ENCODE results near the gene FIGNL1. TPM values are rescaled to one million over a fixed set of nuclear protein-coding genes. Genes with fewer than 3 reads are reported as not detected.

Gene FIGNL1
- total RNA-seq, 1 experiment from 2014 or later = 14.5 TPM

DNA sequence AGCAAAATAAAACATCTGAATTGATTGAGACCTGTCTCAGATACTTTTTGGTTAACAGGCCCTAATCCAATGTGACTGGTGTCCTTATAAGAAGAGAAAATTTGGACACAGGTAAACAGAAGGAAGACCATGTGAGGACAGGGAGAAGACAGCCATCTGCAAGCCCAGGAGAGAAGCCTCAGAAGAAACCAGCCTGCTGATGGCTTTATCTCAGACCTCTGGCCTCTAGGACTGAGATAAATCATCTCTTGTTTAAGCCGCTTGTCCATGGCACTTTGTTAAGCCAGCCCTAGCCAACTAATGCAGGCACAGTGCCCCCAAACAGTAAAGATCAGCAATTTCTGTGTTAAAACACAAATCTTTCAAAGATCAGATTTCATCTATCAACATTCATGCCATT is 41.8 kb upstream of the FIGNL1 start:
- H3K27ac Mint-ChIP-seq (ENCODE audit: low read depth, unreplicated experiment) = no peak overlapping the region
- TF ChIP-seq, protein P1, sequence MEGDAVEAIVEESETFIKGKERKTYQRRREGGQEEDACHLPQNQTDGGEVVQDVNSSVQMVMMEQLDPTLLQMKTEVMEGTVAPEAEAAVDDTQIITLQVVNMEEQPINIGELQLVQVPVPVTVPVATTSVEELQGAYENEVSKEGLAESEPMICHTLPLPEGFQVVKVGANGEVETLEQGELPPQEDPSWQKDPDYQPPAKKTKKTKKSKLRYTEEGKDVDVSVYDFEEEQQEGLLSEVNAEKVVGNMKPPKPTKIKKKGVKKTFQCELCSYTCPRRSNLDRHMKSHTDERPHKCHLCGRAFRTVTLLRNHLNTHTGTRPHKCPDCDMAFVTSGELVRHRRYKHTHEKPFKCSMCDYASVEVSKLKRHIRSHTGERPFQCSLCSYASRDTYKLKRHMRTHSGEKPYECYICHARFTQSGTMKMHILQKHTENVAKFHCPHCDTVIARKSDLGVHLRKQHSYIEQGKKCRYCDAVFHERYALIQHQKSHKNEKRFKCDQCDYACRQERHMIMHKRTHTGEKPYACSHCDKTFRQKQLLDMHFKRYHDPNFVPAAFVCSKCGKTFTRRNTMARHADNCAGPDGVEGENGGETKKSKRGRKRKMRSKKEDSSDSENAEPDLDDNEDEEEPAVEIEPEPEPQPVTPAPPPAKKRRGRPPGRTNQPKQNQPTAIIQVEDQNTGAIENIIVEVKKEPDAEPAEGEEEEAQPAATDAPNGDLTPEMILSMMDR (IDR thresholded peaks at IDR 0.05; ENCODE audit: unreplicated experiment) = no peak
- CTCF ChIA-PET = interaction anchor here (0.6 to 1.1 kb wide), 2 partner anchors 53 to 178 kb away, joined by 3 read pairs; no protein-coding TSS in a partner anchor

DNA sequence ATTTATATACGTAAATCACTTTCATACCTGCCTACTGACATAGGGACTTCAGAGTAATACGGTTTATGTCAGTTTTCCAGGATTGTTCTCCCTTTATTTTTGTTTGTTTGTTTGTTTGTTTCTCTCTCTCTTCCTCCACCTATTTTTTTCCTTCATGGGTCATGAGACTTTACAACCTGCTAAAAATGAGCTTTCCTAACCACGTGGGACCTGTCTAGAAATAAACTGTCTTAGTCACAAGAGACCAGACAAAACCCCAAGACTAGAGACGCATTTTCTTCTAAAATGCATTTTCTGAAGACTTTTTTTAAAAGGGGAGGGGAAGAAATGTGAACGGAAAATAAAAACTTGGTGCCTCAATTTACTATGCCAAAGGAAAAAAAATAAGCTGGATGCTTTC is 41.1 kb upstream of the FIGNL1 start:
- no peaks in the 10 kb centered on the region for H3K27me3 Mint-ChIP-seq (ENCODE audit: insufficient read depth, unreplicated experiment)
- H3K4me1 Mint-ChIP-seq (ENCODE audit: insufficient read depth, unreplicated experiment) = no peaks in the 10 kb centered on the region
- no peak overlapping the region for H3K4me3 Mint-ChIP-seq (ENCODE audit: unreplicated experiment)
- no peak overlapping the region for H3K27ac Mint-ChIP-seq (ENCODE audit: low read depth, unreplicated experiment)
- BruUV-seq (replicated peaks) = no TSS peak
- intact Hi-C loops (cut with micrococcal nuclease) = no loop called here
- ChIA-PET POLR2A (interaction anchor here (0.7 kb wide), 1 partner anchor 11 kb away, joined by 3 read pairs; no protein-coding TSS in a partner anchor), CTCF (interaction anchor here (0.6 to 1.2 kb wide), 8 partner anchors 24 to 179 kb away, joined by 3 to 4 read pairs (median 3); no protein-coding TSS in a partner anchor)
- H3K9me3 Mint-ChIP-seq (ENCODE audit: unreplicated experiment) = no peaks in the 10 kb centered on the region
- TF ChIP-seq, protein P1 (IDR thresholded peaks at IDR 0.05; ENCODE audit: unreplicated experiment) = no peak
- peaks cover 5% of the 10 kb centered on the region for H3K36me3 Mint-ChIP-seq (ENCODE audit: insufficient read depth, unreplicated experiment)
- DNase-seq (ENCODE audit: unreplicated experiment) = no peak

More for the DNA sequence above, 41.8 kb upstream of the FIGNL1 start:
- BruUV-seq (replicated peaks) = no TSS peak
- peaks cover 3% of the 10 kb centered on the region for H3K4me1 Mint-ChIP-seq (ENCODE audit: insufficient read depth, unreplicated experiment)
- intact Hi-C loops (cut with micrococcal nuclease) = no loop called here
- peaks cover 5% of the 10 kb centered on the region for H3K36me3 Mint-ChIP-seq (ENCODE audit: insufficient read depth, unreplicated experiment)
- no peak for DNase-seq (ENCODE audit: unreplicated experiment)
- H3K27me3 Mint-ChIP-seq (ENCODE audit: insufficient read depth, unreplicated experiment) = no peaks in the 10 kb centered on the region
- POLR2A ChIA-PET = interaction anchor here (0.7 kb wide), 1 partner anchor 10 kb away, joined by 3 read pairs; no protein-coding TSS in a partner anchor
- H3K9me3 Mint-ChIP-seq (ENCODE audit: unreplicated experiment) = no peaks in the 10 kb centered on the region
- no peak overlapping the region for H3K4me3 Mint-ChIP-seq (ENCODE audit: unreplicated experiment)

DNA sequence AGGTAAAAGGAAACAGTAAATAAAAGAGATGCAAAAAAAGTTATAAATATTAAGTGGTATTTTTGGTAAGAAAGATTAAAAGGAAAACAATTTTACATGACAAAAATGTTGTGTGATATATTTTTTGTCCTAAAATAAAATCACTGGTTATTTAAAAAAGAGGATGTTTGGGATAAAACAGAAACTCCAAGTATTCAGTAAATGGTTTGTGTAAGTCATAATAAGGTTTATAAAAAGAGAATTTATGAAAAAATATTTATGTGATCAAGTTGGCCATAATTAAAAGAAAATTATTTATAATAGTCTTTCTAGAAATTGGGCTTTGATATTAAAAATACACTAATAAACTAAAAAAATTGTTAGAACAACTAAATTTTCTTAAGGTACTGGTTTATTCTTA is 38.2 kb upstream of the FIGNL1 start:
- TF ChIP-seq, protein P1 (IDR thresholded peaks at IDR 0.05; ENCODE audit: unreplicated experiment) = no peak
- no peak for DNase-seq (ENCODE audit: unreplicated experiment)
- H3K36me3 Mint-ChIP-seq (ENCODE audit: insufficient read depth, unreplicated experiment) = peaks cover 5% of the 10 kb centered on the region
- H3K27me3 Mint-ChIP-seq (ENCODE audit: insufficient read depth, unreplicated experiment) = no peaks in the 10 kb centered on the region
- H3K4me3 Mint-ChIP-seq (ENCODE audit: unreplicated experiment) = no peak overlapping the region
- no peaks in the 10 kb centered on the region for H3K4me1 Mint-ChIP-seq (ENCODE audit: insufficient read depth, unreplicated experiment)
- intact Hi-C loops (cut with micrococcal nuclease) = no loop called here
- H3K9me3 Mint-ChIP-seq (ENCODE audit: unreplicated experiment) = no peaks in the 10 kb centered on the region
- ChIA-PET POLR2A (interaction anchor here (0.6 to 1.1 kb wide), 2 partner anchors 10 to 46 kb away, joined by 3 read pairs; no protein-coding TSS in a partner anchor), CTCF (interaction anchor here (0.7 to 1.5 kb wide), 3 partner anchors 9 to 43 kb away, joined by 3 to 9 read pairs (median 3); no protein-coding TSS in a partner anchor)
- BruUV-seq (replicated peaks) = no TSS peak
- H3K27ac Mint-ChIP-seq (ENCODE audit: low read depth, unreplicated experiment) = no peak overlapping the region

DNA sequence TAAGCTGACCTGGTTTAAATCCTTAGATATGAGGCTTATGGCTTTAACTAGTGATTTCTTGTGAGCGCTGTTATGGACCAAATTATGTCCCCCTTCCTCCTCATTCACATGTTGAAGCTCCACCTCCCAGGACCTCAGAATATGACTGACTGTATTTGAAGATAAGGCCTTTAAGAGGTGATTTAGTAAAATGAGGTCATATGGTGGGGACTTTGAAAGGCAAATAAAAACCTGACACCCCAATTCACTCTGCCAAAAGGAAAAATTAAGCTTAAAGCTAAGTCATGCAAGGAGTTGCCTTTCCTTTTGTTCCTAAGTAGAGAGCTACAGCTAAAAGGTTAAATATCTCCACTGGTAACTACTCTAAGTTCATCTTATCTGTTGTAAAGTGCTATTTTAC is 36.4 kb upstream of the FIGNL1 start:
- Mint-ChIP-seq H3K36me3 (ENCODE audit: insufficient read depth, unreplicated experiment) (no peaks in the 10 kb centered on the region), H3K9me3 (ENCODE audit: unreplicated experiment) (no peaks in the 10 kb centered on the region), H3K4me3 (ENCODE audit: unreplicated experiment) (no peak overlapping the region), H3K27ac (ENCODE audit: low read depth, unreplicated experiment) (no peak overlapping the region), H3K4me1 (ENCODE audit: insufficient read depth, unreplicated experiment) (no peaks in the 10 kb centered on the region), H3K27me3 (ENCODE audit: insufficient read depth, unreplicated experiment) (no peaks in the 10 kb centered on the region)
- BruUV-seq (replicated peaks) = no TSS peak
- TF ChIP-seq, protein P1 (IDR thresholded peaks at IDR 0.05; ENCODE audit: unreplicated experiment) = no peak
- POLR2A ChIA-PET = interaction anchor here (0.6 to 1.7 kb wide), 2 partner anchors 9 to 13 kb away, joined by 3 to 8 read pairs; no protein-coding TSS in a partner anchor
- no peak for DNase-seq (ENCODE audit: unreplicated experiment)
- intact Hi-C loops (cut with micrococcal nuclease) = no loop called here
- CTCF ChIA-PET = interaction anchor here (0.6 to 2.9 kb wide), 7 partner anchors 10 to 873 kb away, joined by 3 to 15 read pairs (median 4); no protein-coding TSS in a partner anchor

Data from MCF 10A (cell line).